ENCODE measurements around the gene ZNF700.

GRCh38 chr19:11984986-11985385 is 60.1 kb downstream of the ZNF700 start:
- TF ChIP-seq GATA2 (IDR thresholded peaks at IDR 0.05; ENCODE audit: low read depth, low read length): no peak
- no peak for TF ChIP-seq GATA3 (IDR thresholded peaks at IDR 0.05; ENCODE audit: low read depth, low read length)

Data from SH-SY5Y (cell line).